Measurements from ENCODE around the gene PSME2. TPM values are rescaled to one million over a fixed set of nuclear protein-coding genes. Genes with fewer than 3 reads are reported as not detected.

The PSME2 gene
- polyA plus RNA-seq, 2 donors = 143 to 233 TPM

GRCh38 chr14:24121210-24121609 is 25.2 kb downstream of the PSME2 start:
- Histone ChIP-seq H3K27me3 (ENCODE audit: control insufficient read depth in 1 of 2, insufficient read depth in 2 of 2, low read length in 2 of 2) (no peaks in the 10 kb centered on the region), H3K4me1 (ENCODE audit: control insufficient read depth in 2 of 2, insufficient read depth in 2 of 2, low read length in 1 of 2) (no peaks in the 10 kb centered on the region), H3K36me3 (ENCODE audit: control insufficient read depth in 2 of 2, insufficient read depth in 2 of 2, low read length in 1 of 2) (peaks cover 26 to 40% of the 10 kb centered on the region in 2 donors), H3K9me3 (ENCODE audit: control insufficient read depth in 2 of 2, insufficient read depth in 1 of 2, low read depth in 1 of 2, low read length in 1 of 2) (no peaks in the 10 kb centered on the region), H3K4me3 (ENCODE audit: low read depth in 1 of 2, low read length in 2 of 2) (no peak overlapping the region), H3K27ac (ENCODE audit: low read depth in 2 of 2, low read length in 1 of 2) (no peak overlapping the region)
- WGBS, 2 donors = 95 to 97% methylated on average over 8 of the region's 8 CpGs

DNA sequence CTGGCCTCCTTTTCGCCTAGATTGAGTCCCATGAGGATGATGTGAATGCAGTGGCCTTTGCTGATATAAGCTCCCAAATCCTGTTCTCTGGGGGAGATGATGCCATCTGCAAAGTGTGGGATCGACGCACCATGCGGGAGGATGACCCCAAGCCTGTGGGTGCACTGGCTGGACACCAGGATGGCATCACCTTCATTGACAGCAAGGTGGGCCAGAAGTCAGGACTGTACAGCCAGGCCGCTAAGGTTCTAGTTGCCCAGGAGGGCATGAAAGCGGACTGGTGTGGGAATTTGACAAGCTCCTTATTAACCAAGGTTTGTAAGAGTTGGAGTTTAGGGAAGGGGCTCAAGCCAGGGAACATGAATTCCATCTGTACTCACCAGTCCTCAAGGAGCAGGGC is 26.7 kb downstream of the PSME2 start:
- WGBS, 2 donors = 98% methylated on average over 6 of the region's 6 CpGs
- no peaks in the 10 kb centered on the region for H3K27me3 ChIP-seq (ENCODE audit: control insufficient read depth in 1 of 2, insufficient read depth in 2 of 2, low read length in 2 of 2)
- peaks cover 0 to 2% of the 10 kb centered on the region in 2 donors for H3K4me1 ChIP-seq (ENCODE audit: control insufficient read depth in 2 of 2, insufficient read depth in 2 of 2, low read length in 1 of 2)
- no peaks in the 10 kb centered on the region for H3K9me3 ChIP-seq (ENCODE audit: control insufficient read depth in 2 of 2, insufficient read depth in 1 of 2, low read depth in 1 of 2, low read length in 1 of 2)
- H3K4me3 ChIP-seq (ENCODE audit: low read depth in 1 of 2, low read length in 2 of 2) = no peak overlapping the region
- H3K36me3 ChIP-seq (ENCODE audit: control insufficient read depth in 2 of 2, insufficient read depth in 2 of 2, low read length in 1 of 2) = peaks cover 26 to 40% of the 10 kb centered on the region in 2 donors
- no peak overlapping the region for H3K27ac ChIP-seq (ENCODE audit: low read depth in 2 of 2, low read length in 1 of 2)

GRCh38 chr14:24117179-24117578 is 29.2 kb downstream of the PSME2 start:
- no peak overlapping the region for H3K4me3 ChIP-seq (ENCODE audit: low read depth in 1 of 2, low read length in 2 of 2)
- H3K27ac ChIP-seq (ENCODE audit: low read depth in 2 of 2, low read length in 1 of 2) = no peak overlapping the region
- H3K9me3 ChIP-seq (ENCODE audit: control insufficient read depth in 2 of 2, insufficient read depth in 1 of 2, low read depth in 1 of 2, low read length in 1 of 2) = no peaks in the 10 kb centered on the region
- H3K36me3 ChIP-seq (ENCODE audit: control insufficient read depth in 2 of 2, insufficient read depth in 2 of 2, low read length in 1 of 2) = peaks cover 14 to 31% of the 10 kb centered on the region in 2 donors
- WGBS, 2 donors = 74 to 88% methylated on average over 6 of the region's 6 CpGs
- peaks cover 0 to 2% of the 10 kb centered on the region in 2 donors for H3K4me1 ChIP-seq (ENCODE audit: control insufficient read depth in 2 of 2, insufficient read depth in 2 of 2, low read length in 1 of 2)
- H3K27me3 ChIP-seq (ENCODE audit: control insufficient read depth in 1 of 2, insufficient read depth in 2 of 2, low read length in 2 of 2) = no peaks in the 10 kb centered on the region

- no peaks in the 10 kb centered on the region for H3K27me3 ChIP-seq (ENCODE audit: control insufficient read depth in 1 of 2, insufficient read depth in 2 of 2, low read length in 2 of 2)
- H3K36me3 ChIP-seq (ENCODE audit: control insufficient read depth in 2 of 2, insufficient read depth in 2 of 2, low read length in 1 of 2) = peaks cover 14 to 30% of the 10 kb centered on the region in 2 donors
- no peaks in the 10 kb centered on the region for H3K9me3 ChIP-seq (ENCODE audit: control insufficient read depth in 2 of 2, insufficient read depth in 1 of 2, low read depth in 1 of 2, low read length in 1 of 2)
- no peak overlapping the region for H3K27ac ChIP-seq (ENCODE audit: low read depth in 2 of 2, low read length in 1 of 2)
- H3K4me3 ChIP-seq (ENCODE audit: low read depth in 1 of 2, low read length in 2 of 2) = peak overlapping the region in 1 of 2 donors; percentile 72
- WGBS, 2 donors = 74 to 75% methylated on average over 6 of the region's 6 CpGs
- H3K4me1 ChIP-seq (ENCODE audit: control insufficient read depth in 2 of 2, insufficient read depth in 2 of 2, low read length in 1 of 2) = peaks cover 0 to 2% of the 10 kb centered on the region in 2 donors
These were observed 30.1 kb downstream of the PSME2 start for GRCh38 chr14:24116128-24116814.

GRCh38 chr14:24115422-24116127 is 30.8 kb downstream of the PSME2 start:
- no peaks in the 10 kb centered on the region for H3K9me3 ChIP-seq (ENCODE audit: control insufficient read depth in 2 of 2, insufficient read depth in 1 of 2, low read depth in 1 of 2, low read length in 1 of 2)
- H3K27me3 ChIP-seq (ENCODE audit: control insufficient read depth in 1 of 2, insufficient read depth in 2 of 2, low read length in 2 of 2) = no peaks in the 10 kb centered on the region
- peaks cover 0 to 2% of the 10 kb centered on the region in 2 donors for H3K4me1 ChIP-seq (ENCODE audit: control insufficient read depth in 2 of 2, insufficient read depth in 2 of 2, low read length in 1 of 2)
- H3K27ac ChIP-seq (ENCODE audit: low read depth in 2 of 2, low read length in 1 of 2) = peak overlapping the region; percentile 68 to 100
- peak overlapping the region; percentile 66 to 72 for H3K4me3 ChIP-seq (ENCODE audit: low read depth in 1 of 2, low read length in 2 of 2)
- 1 to 2% methylated on average over 14 of the region's 14 CpGs for WGBS, 2 donors
- peaks cover 12 to 23% of the 10 kb centered on the region in 2 donors for H3K36me3 ChIP-seq (ENCODE audit: control insufficient read depth in 2 of 2, insufficient read depth in 2 of 2, low read length in 1 of 2)

- Histone ChIP-seq H3K27me3 (ENCODE audit: control insufficient read depth in 1 of 2, insufficient read depth in 2 of 2, low read length in 2 of 2) (no peaks in the 10 kb centered on the region), H3K4me3 (ENCODE audit: low read depth in 1 of 2, low read length in 2 of 2) (peak within 1 kb of the TSS; percentile 72 to 77), H3K4me1 (ENCODE audit: control insufficient read depth in 2 of 2, insufficient read depth in 2 of 2, low read length in 1 of 2) (peaks cover 0 to 2% of the 10 kb centered on the region in 2 donors), H3K27ac (ENCODE audit: low read depth in 2 of 2, low read length in 1 of 2) (peak within 1 kb of the TSS; percentile 100), H3K9me3 (ENCODE audit: control insufficient read depth in 2 of 2, insufficient read depth in 1 of 2, low read depth in 1 of 2, low read length in 1 of 2) (no peaks in the 10 kb centered on the region), H3K36me3 (ENCODE audit: control insufficient read depth in 2 of 2, insufficient read depth in 2 of 2, low read length in 1 of 2) (peaks cover 12 to 20% of the 10 kb centered on the region in 2 donors)
- WGBS, 2 donors = 0% methylated on average over 63 to 65 of the region's 65 CpGs
These were observed 31.6 kb downstream of the PSME2 start, which contains the start of the genes DCAF11 and NRL for GRCh38 chr14:24114532-24115421. Gene DCAF11, plus strand, starts transcription at chr14:24114777. Its CDS starts 818 bp downstream, at chr14:24115595. Gene NRL, minus strand, starts transcription at chr14:24114949. Its CDS starts 32,101 bp downstream, at chr14:24082848.

GRCh38 chr14:24113801-24114531 is 32.4 kb downstream of the PSME2 start:
- peak overlapping the region; percentile 100 for H3K27ac ChIP-seq (ENCODE audit: low read depth in 2 of 2, low read length in 1 of 2)
- peaks cover 12% of the 10 kb centered on the region in 2 donors for H3K36me3 ChIP-seq (ENCODE audit: control insufficient read depth in 2 of 2, insufficient read depth in 2 of 2, low read length in 1 of 2)
- 0% methylated on average over 42 of the region's 42 CpGs for WGBS, 2 donors
- peak overlapping the region; percentile 71 to 72 for H3K4me3 ChIP-seq (ENCODE audit: low read depth in 1 of 2, low read length in 2 of 2)
- H3K9me3 ChIP-seq (ENCODE audit: control insufficient read depth in 2 of 2, insufficient read depth in 1 of 2, low read depth in 1 of 2, low read length in 1 of 2) = no peaks in the 10 kb centered on the region
- H3K4me1 ChIP-seq (ENCODE audit: control insufficient read depth in 2 of 2, insufficient read depth in 2 of 2, low read length in 1 of 2) = peaks cover 0 to 2% of the 10 kb centered on the region in 2 donors
- H3K27me3 ChIP-seq (ENCODE audit: control insufficient read depth in 1 of 2, insufficient read depth in 2 of 2, low read length in 2 of 2) = no peaks in the 10 kb centered on the region

GRCh38 chr14:24113379-24113800 is 33.0 kb downstream of the PSME2 start:
- 13 to 16% methylated on average over 15 of the region's 15 CpGs for WGBS, 2 donors

More at GRCh38 chr14:24113379-24113800, 33.0 kb downstream of the PSME2 start:
- Histone ChIP-seq H3K27me3 (ENCODE audit: control insufficient read depth in 1 of 2, insufficient read depth in 2 of 2, low read length in 2 of 2) (no peaks in the 10 kb centered on the region), H3K4me3 (ENCODE audit: low read depth in 1 of 2, low read length in 2 of 2) (peak overlapping the region; percentile 71 to 72), H3K36me3 (ENCODE audit: control insufficient read depth in 2 of 2, insufficient read depth in 2 of 2, low read length in 1 of 2) (peaks cover 8 to 9% of the 10 kb centered on the region in 2 donors), H3K9me3 (ENCODE audit: control insufficient read depth in 2 of 2, insufficient read depth in 1 of 2, low read depth in 1 of 2, low read length in 1 of 2) (no peaks in the 10 kb centered on the region), H3K27ac (ENCODE audit: low read depth in 2 of 2, low read length in 1 of 2) (peak overlapping the region; percentile 100), H3K4me1 (ENCODE audit: control insufficient read depth in 2 of 2, insufficient read depth in 2 of 2, low read length in 1 of 2) (peaks cover 0 to 2% of the 10 kb centered on the region in 2 donors)
